Activated CD8-positive, alpha-beta T cell treated with anti-CD3 and anti-CD28 coated beads, Interleukin-2, amount 10 ng/mL, durations not matched to agents 7 days and 5 days (primary cell): ENCODE measurements around the gene MAGI1. TPM values are rescaled to one million over a fixed set of nuclear protein-coding genes. Genes with fewer than 3 reads are reported as not detected.

Experiments used
- ATAC-seq: fragments of 150-1000 bp; cut with Tn5 transposase; one replicate; pipeline ENCODE4 v1.10.0; 2021; ENCODE audit warnings: moderate library complexity
- CTCF ChIA-PET: fragments of 350-600 bp; sonication (Branson Sonifier 250); formaldehyde crosslinking; loops from one replicate; lab custom pipeline; 2021; ENCODE audit warnings: antibody characterized with exemption; lab: Charles Lee
- POLR2A ChIA-PET: fragments of 350-600 bp; sonication (Branson Sonifier 250); formaldehyde crosslinking; loops from one replicate; lab custom pipeline; 2021; ENCODE audit warnings: antibody characterized with exemption; lab: Charles Lee
- DNase-seq: peaks from one replicate; pipeline ENCODE4 v3.0.0-alpha.2; 2020
- H3K27ac Mint-ChIP-seq: one replicate; pipeline ENCODE4 v1.8.0; 2021; ENCODE audit warnings: mild to moderate bottlenecking, mixed read lengths
- H3K27me3 Mint-ChIP-seq: one replicate; pipeline ENCODE4 v1.8.0; 2021; ENCODE audit warnings: low read depth, mixed read lengths
- H3K36me3 Mint-ChIP-seq: one replicate; pipeline ENCODE4 v1.8.0; 2021; ENCODE audit warnings: low read depth, mixed read lengths
- H3K4me1 Mint-ChIP-seq: one replicate; pipeline ENCODE4 v1.8.0; 2021; ENCODE audit warnings: low read depth, mixed read lengths
- H3K4me3 Mint-ChIP-seq: one replicate; pipeline ENCODE4 v1.8.0; 2021; ENCODE audit warnings: mild to moderate bottlenecking, mixed read lengths
- H3K9me3 Mint-ChIP-seq: one replicate; pipeline ENCODE4 v1.8.0; 2022; ENCODE audit warnings: mixed read lengths; ENCODE audit not compliant: insufficient read depth
- total RNA-seq, 2 experiments: library from RNA; stranded (reverse); gene quantifications; one replicate each; pipeline ENCODE4 v1.2.3, GENCODE V29; 2021

MAGI1 gene
- total RNA-seq, 2 experiments from 2014 or later: not detected

GRCh38 chr3:65597226-65597951, 441.3 kb downstream of the MAGI1 start:
- Mint-ChIP-seq H3K4me3 (no peak overlapping the region), H3K36me3 (no peaks in the 10 kb centered on the region), H3K27me3 (no peaks in the 10 kb centered on the region), H3K9me3 (no peaks in the 10 kb centered on the region), H3K4me1 (no peaks in the 10 kb centered on the region), H3K27ac (no peak overlapping the region)
- ChIA-PET CTCF (no interaction called here), POLR2A (no interaction called here)
- ATAC-seq: no peak
- DNase-seq: no peak

- POLR2A ChIA-PET: no interaction called here
- Mint-ChIP-seq H3K36me3 (no peaks in the 10 kb centered on the region), H3K27ac (no peak overlapping the region), H3K27me3 (no peaks in the 10 kb centered on the region), H3K9me3 (no peaks in the 10 kb centered on the region), H3K4me1 (no peaks in the 10 kb centered on the region), H3K4me3 (no peak overlapping the region)
- CTCF ChIA-PET: no interaction called here
- DNase-seq (no peak), ATAC-seq (no peak)
Observed at GRCh38 chr3:65596571-65597225, 442.0 kb downstream of the MAGI1 start.

- ChIA-PET POLR2A (no interaction called here), CTCF (no interaction called here)
- H3K4me1 Mint-ChIP-seq: no peaks in the 10 kb centered on the region
- no peaks in the 10 kb centered on the region for H3K9me3 Mint-ChIP-seq
- no peak overlapping the region for H3K27ac Mint-ChIP-seq
- DNase-seq: no peak
- no peak overlapping the region for H3K4me3 Mint-ChIP-seq
- no peaks in the 10 kb centered on the region for H3K36me3 Mint-ChIP-seq
- H3K27me3 Mint-ChIP-seq: no peaks in the 10 kb centered on the region
- no peak for ATAC-seq
Observed at GRCh38 chr3:65596029-65596300, 442.8 kb downstream of the MAGI1 start.

- Mint-ChIP-seq H3K4me1 (no peaks in the 10 kb centered on the region), H3K27ac (no peak overlapping the region), H3K4me3 (no peak overlapping the region), H3K36me3 (no peaks in the 10 kb centered on the region), H3K9me3 (no peaks in the 10 kb centered on the region), H3K27me3 (no peaks in the 10 kb centered on the region)
- ChIA-PET POLR2A (no interaction called here), CTCF (no interaction called here)
- DNase-seq (no peak), ATAC-seq (no peak)
Observed at GRCh38 chr3:65595222-65596028, 443.3 kb downstream of the MAGI1 start.

- Mint-ChIP-seq H3K27ac (no peak overlapping the region), H3K9me3 (no peaks in the 10 kb centered on the region), H3K27me3 (no peaks in the 10 kb centered on the region), H3K36me3 (no peaks in the 10 kb centered on the region), H3K4me1 (no peaks in the 10 kb centered on the region), H3K4me3 (no peak overlapping the region)
- ChIA-PET POLR2A (no interaction called here), CTCF (no interaction called here)
- DNase-seq: no peak
- no peak for ATAC-seq
Observed at GRCh38 chr3:65593780-65594752, 444.7 kb downstream of the MAGI1 start.

- ATAC-seq (no peak), DNase-seq (no peak)
- ChIA-PET POLR2A (no interaction called here), CTCF (no interaction called here)
- Mint-ChIP-seq H3K27ac (no peak overlapping the region), H3K4me3 (no peak overlapping the region), H3K27me3 (no peaks in the 10 kb centered on the region), H3K4me1 (no peaks in the 10 kb centered on the region), H3K36me3 (no peaks in the 10 kb centered on the region), H3K9me3 (no peaks in the 10 kb centered on the region)
Observed at GRCh38 chr3:65591313-65591712, 447.4 kb downstream of the MAGI1 start.

- Mint-ChIP-seq H3K4me3 (no peak overlapping the region), H3K27me3 (no peaks in the 10 kb centered on the region), H3K27ac (no peak overlapping the region), H3K4me1 (no peaks in the 10 kb centered on the region), H3K9me3 (no peaks in the 10 kb centered on the region), H3K36me3 (no peaks in the 10 kb centered on the region)
- DNase-seq (no peak), ATAC-seq (no peak)
- POLR2A ChIA-PET: no interaction called here
- CTCF ChIA-PET: no interaction called here
Observed at GRCh38 chr3:65588884-65589283, 449.8 kb downstream of the MAGI1 start.

GRCh38 chr3:65587650-65588439, 450.9 kb downstream of the MAGI1 start:
- no peaks in the 10 kb centered on the region for H3K9me3 Mint-ChIP-seq
- H3K4me3 Mint-ChIP-seq: no peak overlapping the region
- H3K27ac Mint-ChIP-seq: no peak overlapping the region
- no peaks in the 10 kb centered on the region for H3K4me1 Mint-ChIP-seq
- no peaks in the 10 kb centered on the region for H3K27me3 Mint-ChIP-seq
- DNase-seq (no peak), ATAC-seq (no peak)
- no peaks in the 10 kb centered on the region for H3K36me3 Mint-ChIP-seq
- ChIA-PET CTCF (no interaction called here), POLR2A (no interaction called here)

- Mint-ChIP-seq H3K4me1 (no peaks in the 10 kb centered on the region), H3K9me3 (no peaks in the 10 kb centered on the region), H3K27me3 (no peaks in the 10 kb centered on the region), H3K36me3 (no peaks in the 10 kb centered on the region), H3K4me3 (no peak overlapping the region), H3K27ac (no peak overlapping the region)
- CTCF ChIA-PET: no interaction called here
- POLR2A ChIA-PET: no interaction called here
- DNase-seq (no peak), ATAC-seq (no peak)
Observed at GRCh38 chr3:65584913-65585312, 453.8 kb downstream of the MAGI1 start.

GRCh38 chr3:65584002-65584401, 454.7 kb downstream of the MAGI1 start:
- Mint-ChIP-seq H3K27ac (no peak overlapping the region), H3K4me1 (no peaks in the 10 kb centered on the region), H3K36me3 (no peaks in the 10 kb centered on the region), H3K4me3 (no peak overlapping the region), H3K9me3 (no peaks in the 10 kb centered on the region), H3K27me3 (no peaks in the 10 kb centered on the region)
- ChIA-PET CTCF (no interaction called here), POLR2A (no interaction called here)
- DNase-seq (no peak), ATAC-seq (no peak)

GRCh38 chr3:65583188-65583587, 455.5 kb downstream of the MAGI1 start:
- H3K4me3 Mint-ChIP-seq: no peak overlapping the region
- DNase-seq (no peak), ATAC-seq (no peak)
- CTCF ChIA-PET: no interaction called here
- H3K4me1 Mint-ChIP-seq: no peaks in the 10 kb centered on the region
- no peaks in the 10 kb centered on the region for H3K36me3 Mint-ChIP-seq
- H3K27ac Mint-ChIP-seq: no peak overlapping the region
- H3K9me3 Mint-ChIP-seq: no peaks in the 10 kb centered on the region
- POLR2A ChIA-PET: no interaction called here
- H3K27me3 Mint-ChIP-seq: no peaks in the 10 kb centered on the region
